ENCODE results near the gene PLEKHA8.

The PLEKHA8 gene

GRCh38 chr7:29998489-29998888 is 29.7 kb upstream of the PLEKHA8 start:
- Histone ChIP-seq H3K4me1 (ENCODE audit: control insufficient read depth, insufficient read depth, low read length) (peaks cover 8% of the 10 kb centered on the region), H3K36me3 (ENCODE audit: control insufficient read depth, insufficient read depth, low read length, severe bottlenecking) (no peaks in the 10 kb centered on the region), H3K9me3 (ENCODE audit: control insufficient read depth, low read length) (peaks cover 4% of the 10 kb centered on the region), H3K9ac (ENCODE audit: low read length) (no peak overlapping the region), H3K27me3 (replicated peaks; ENCODE audit: control insufficient read depth, insufficient read depth, low read length) (no peaks in the 10 kb centered on the region), H3K4me3 (ENCODE audit: low read length) (no peak overlapping the region)
- no peak for DNase-seq (ENCODE audit: low read depth)

GRCh38 chr7:30001998-30002397 is 26.2 kb upstream of the PLEKHA8 start:
- Histone ChIP-seq H3K4me3 (ENCODE audit: low read length) (no peak overlapping the region), H3K9ac (ENCODE audit: low read length) (no peak overlapping the region), H3K9me3 (ENCODE audit: control insufficient read depth, low read length) (no peaks in the 10 kb centered on the region), H3K27me3 (replicated peaks; ENCODE audit: control insufficient read depth, insufficient read depth, low read length) (no peaks in the 10 kb centered on the region), H3K36me3 (ENCODE audit: control insufficient read depth, insufficient read depth, low read length, severe bottlenecking) (no peaks in the 10 kb centered on the region), H3K4me1 (ENCODE audit: control insufficient read depth, insufficient read depth, low read length) (peaks cover 8% of the 10 kb centered on the region)
- DNase-seq (ENCODE audit: low read depth): no peak

GRCh38 chr7:30003098-30003497 is 25.1 kb upstream of the PLEKHA8 start:
- DNase-seq (ENCODE audit: low read depth): no peak
- H3K9ac ChIP-seq (ENCODE audit: low read length): no peak overlapping the region
- no peaks in the 10 kb centered on the region for H3K9me3 ChIP-seq (ENCODE audit: control insufficient read depth, low read length)
- H3K4me1 ChIP-seq (ENCODE audit: control insufficient read depth, insufficient read depth, low read length): peaks cover 8% of the 10 kb centered on the region
- H3K4me3 ChIP-seq (ENCODE audit: low read length): no peak overlapping the region
- H3K27me3 ChIP-seq (replicated peaks; ENCODE audit: control insufficient read depth, insufficient read depth, low read length): no peaks in the 10 kb centered on the region
- H3K36me3 ChIP-seq (ENCODE audit: control insufficient read depth, insufficient read depth, low read length, severe bottlenecking): no peaks in the 10 kb centered on the region

- Histone ChIP-seq H3K9ac (ENCODE audit: low read length) (no peak overlapping the region), H3K4me1 (ENCODE audit: control insufficient read depth, insufficient read depth, low read length) (peaks cover 8% of the 10 kb centered on the region), H3K36me3 (ENCODE audit: control insufficient read depth, insufficient read depth, low read length, severe bottlenecking) (no peaks in the 10 kb centered on the region), H3K9me3 (ENCODE audit: control insufficient read depth, low read length) (no peaks in the 10 kb centered on the region), H3K4me3 (ENCODE audit: low read length) (no peak overlapping the region), H3K27me3 (replicated peaks; ENCODE audit: control insufficient read depth, insufficient read depth, low read length) (no peaks in the 10 kb centered on the region)
- DNase-seq (ENCODE audit: low read depth): no peak
Observed at GRCh38 chr7:30005464-30005863, 22.7 kb upstream of the PLEKHA8 start.

GRCh38 chr7:30010021-30010420 is 18.2 kb upstream of the PLEKHA8 start:
- no peaks in the 10 kb centered on the region for H3K9me3 ChIP-seq (ENCODE audit: control insufficient read depth, low read length)
- no peak overlapping the region for H3K9ac ChIP-seq (ENCODE audit: low read length)
- no peaks in the 10 kb centered on the region for H3K4me1 ChIP-seq (ENCODE audit: control insufficient read depth, insufficient read depth, low read length)
- no peak for DNase-seq (ENCODE audit: low read depth)
- H3K36me3 ChIP-seq (ENCODE audit: control insufficient read depth, insufficient read depth, low read length, severe bottlenecking): peaks cover 22% of the 10 kb centered on the region
- no peaks in the 10 kb centered on the region for H3K27me3 ChIP-seq (replicated peaks; ENCODE audit: control insufficient read depth, insufficient read depth, low read length)
- no peak overlapping the region for H3K4me3 ChIP-seq (ENCODE audit: low read length)

- H3K9me3 ChIP-seq (ENCODE audit: control insufficient read depth, low read length): no peaks in the 10 kb centered on the region
Observed at GRCh38 chr7:30012757-30013156, 15.5 kb upstream of the PLEKHA8 start.

GRCh38 chr7:30018451-30018850 is 9.8 kb upstream of the PLEKHA8 start:
- DNase-seq (ENCODE audit: low read depth): no peak
- H3K4me1 ChIP-seq (ENCODE audit: control insufficient read depth, insufficient read depth, low read length): peaks cover 7% of the 10 kb centered on the region
- no peak overlapping the region for H3K4me3 ChIP-seq (ENCODE audit: low read length)
- peaks cover 38% of the 10 kb centered on the region for H3K36me3 ChIP-seq (ENCODE audit: control insufficient read depth, insufficient read depth, low read length, severe bottlenecking)
- H3K9me3 ChIP-seq (ENCODE audit: control insufficient read depth, low read length): no peaks in the 10 kb centered on the region
- no peak overlapping the region for H3K9ac ChIP-seq (ENCODE audit: low read length)
- H3K27me3 ChIP-seq (replicated peaks; ENCODE audit: control insufficient read depth, insufficient read depth, low read length): no peaks in the 10 kb centered on the region

More at GRCh38 chr7:30012757-30013156, 15.5 kb upstream of the PLEKHA8 start:
- Histone ChIP-seq H3K27me3 (replicated peaks; ENCODE audit: control insufficient read depth, insufficient read depth, low read length) (no peaks in the 10 kb centered on the region), H3K4me1 (ENCODE audit: control insufficient read depth, insufficient read depth, low read length) (no peaks in the 10 kb centered on the region), H3K9ac (ENCODE audit: low read length) (no peak overlapping the region), H3K4me3 (ENCODE audit: low read length) (no peak overlapping the region), H3K36me3 (ENCODE audit: control insufficient read depth, insufficient read depth, low read length, severe bottlenecking) (peaks cover 38% of the 10 kb centered on the region)
- DNase-seq (ENCODE audit: low read depth): no peak

- DNase-seq (ENCODE audit: low read depth): peak; percentile 51
- Histone ChIP-seq H3K27me3 (replicated peaks; ENCODE audit: control insufficient read depth, insufficient read depth, low read length) (no peaks in the 10 kb centered on the region), H3K9me3 (ENCODE audit: control insufficient read depth, low read length) (no peaks in the 10 kb centered on the region), H3K4me3 (ENCODE audit: low read length) (no peak overlapping the region), H3K4me1 (ENCODE audit: control insufficient read depth, insufficient read depth, low read length) (peaks cover 7% of the 10 kb centered on the region), H3K9ac (ENCODE audit: low read length) (no peak overlapping the region), H3K36me3 (ENCODE audit: control insufficient read depth, insufficient read depth, low read length, severe bottlenecking) (peaks cover 30% of the 10 kb centered on the region)
Observed at GRCh38 chr7:30019387-30019786, 8.8 kb upstream of the PLEKHA8 start.

- Histone ChIP-seq H3K36me3 (ENCODE audit: control insufficient read depth, insufficient read depth, low read length, severe bottlenecking) (peaks cover 25% of the 10 kb centered on the region), H3K4me1 (ENCODE audit: control insufficient read depth, insufficient read depth, low read length) (peaks cover 8% of the 10 kb centered on the region), H3K4me3 (ENCODE audit: low read length) (no peak overlapping the region), H3K9me3 (ENCODE audit: control insufficient read depth, low read length) (no peaks in the 10 kb centered on the region), H3K9ac (ENCODE audit: low read length) (no peak overlapping the region), H3K27me3 (replicated peaks; ENCODE audit: control insufficient read depth, insufficient read depth, low read length) (no peaks in the 10 kb centered on the region)
- peak; percentile 28 for DNase-seq (ENCODE audit: low read depth)
Observed at GRCh38 chr7:30019960-30020359, 8.3 kb upstream of the PLEKHA8 start.

- H3K4me3 ChIP-seq (ENCODE audit: low read length): no peak overlapping the region
- no peak overlapping the region for H3K9ac ChIP-seq (ENCODE audit: low read length)
- no peaks in the 10 kb centered on the region for H3K27me3 ChIP-seq (replicated peaks; ENCODE audit: control insufficient read depth, insufficient read depth, low read length)
- no peak for DNase-seq (ENCODE audit: low read depth)
- H3K36me3 ChIP-seq (ENCODE audit: control insufficient read depth, insufficient read depth, low read length, severe bottlenecking): peaks cover 23% of the 10 kb centered on the region
- H3K4me1 ChIP-seq (ENCODE audit: control insufficient read depth, insufficient read depth, low read length): peaks cover 14% of the 10 kb centered on the region
- no peaks in the 10 kb centered on the region for H3K9me3 ChIP-seq (ENCODE audit: control insufficient read depth, low read length)
Observed at GRCh38 chr7:30020535-30020934, 7.7 kb upstream of the PLEKHA8 start.

GRCh38 chr7:30022991-30023390 is 5.2 kb upstream of the PLEKHA8 start:
- peaks cover 22% of the 10 kb centered on the region for H3K4me1 ChIP-seq (ENCODE audit: control insufficient read depth, insufficient read depth, low read length)
- no peak overlapping the region for H3K9ac ChIP-seq (ENCODE audit: low read length)
- no peak overlapping the region for H3K4me3 ChIP-seq (ENCODE audit: low read length)
- H3K27me3 ChIP-seq (replicated peaks; ENCODE audit: control insufficient read depth, insufficient read depth, low read length): no peaks in the 10 kb centered on the region
- peaks cover 7% of the 10 kb centered on the region for H3K36me3 ChIP-seq (ENCODE audit: control insufficient read depth, insufficient read depth, low read length, severe bottlenecking)
- no peaks in the 10 kb centered on the region for H3K9me3 ChIP-seq (ENCODE audit: control insufficient read depth, low read length)
- no peak for DNase-seq (ENCODE audit: low read depth)

- Histone ChIP-seq H3K4me1 (ENCODE audit: control insufficient read depth, insufficient read depth, low read length) (peaks cover 22% of the 10 kb centered on the region), H3K27me3 (replicated peaks; ENCODE audit: control insufficient read depth, insufficient read depth, low read length) (no peaks in the 10 kb centered on the region), H3K9ac (ENCODE audit: low read length) (no peak overlapping the region), H3K4me3 (ENCODE audit: low read length) (no peak overlapping the region), H3K9me3 (ENCODE audit: control insufficient read depth, low read length) (no peaks in the 10 kb centered on the region), H3K36me3 (ENCODE audit: control insufficient read depth, insufficient read depth, low read length, severe bottlenecking) (peaks cover 1% of the 10 kb centered on the region)
- DNase-seq (ENCODE audit: low read depth): no peak
Observed at GRCh38 chr7:30023524-30023923, 4.7 kb upstream of the PLEKHA8 start.

Measured in adipocyte (in vitro differentiated cells).